Measurements from ENCODE around the gene SECISBP2. TPM values are rescaled to one million over a fixed set of nuclear protein-coding genes. Genes with fewer than 3 reads are reported as not detected.

Gene SECISBP2
- total and polyA plus RNA-seq, 2 of the 13 experiments (the other 11 are each of a cell fraction or from before 2014, with no cell fraction given): 32.4 to 38.0 TPM

DNA sequence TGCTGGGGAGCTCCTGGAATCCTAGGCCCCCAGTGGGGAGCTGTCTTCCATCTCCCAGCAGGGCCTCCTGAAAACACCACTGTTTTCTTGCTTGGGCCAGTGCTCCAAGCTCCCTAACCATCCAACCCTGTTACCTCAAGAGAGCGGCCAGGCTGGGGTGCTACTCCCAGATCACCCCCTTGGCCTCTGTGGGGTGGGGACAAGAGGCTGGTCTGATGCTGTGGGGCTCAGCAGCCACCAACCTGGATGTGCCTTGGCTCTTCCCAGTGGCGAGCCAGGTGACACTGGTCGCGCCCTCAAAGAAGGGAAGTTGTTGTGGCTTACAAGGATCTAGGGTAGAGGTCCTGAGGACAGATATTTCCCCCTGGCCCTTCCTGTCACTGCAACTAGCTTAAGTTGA is 49.0 kb downstream of the SECISBP2 start (continued):
- TF ChIP-seq, protein P1, sequence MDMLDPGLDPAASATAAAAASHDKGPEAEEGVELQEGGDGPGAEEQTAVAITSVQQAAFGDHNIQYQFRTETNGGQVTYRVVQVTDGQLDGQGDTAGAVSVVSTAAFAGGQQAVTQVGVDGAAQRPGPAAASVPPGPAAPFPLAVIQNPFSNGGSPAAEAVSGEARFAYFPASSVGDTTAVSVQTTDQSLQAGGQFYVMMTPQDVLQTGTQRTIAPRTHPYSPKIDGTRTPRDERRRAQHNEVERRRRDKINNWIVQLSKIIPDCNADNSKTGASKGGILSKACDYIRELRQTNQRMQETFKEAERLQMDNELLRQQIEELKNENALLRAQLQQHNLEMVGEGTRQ (IDR thresholded peaks at IDR 0.05; ENCODE audit: low read depth, low read length): no peak
- TF ChIP-seq, protein P1 (CRISPR knock-in tag; IDR thresholded peaks at IDR 0.05; ENCODE audit: borderline replicate concordance): no peak
- TF ChIP-seq NPAS2 (CRISPR knock-in tag; IDR thresholded peaks at IDR 0.05; ENCODE audit: borderline replicate concordance) (no peak), ZNF430 (CRISPR knock-in tag; IDR thresholded peaks at IDR 0.05) (no peak)
- TF ChIP-seq, protein P2, sequence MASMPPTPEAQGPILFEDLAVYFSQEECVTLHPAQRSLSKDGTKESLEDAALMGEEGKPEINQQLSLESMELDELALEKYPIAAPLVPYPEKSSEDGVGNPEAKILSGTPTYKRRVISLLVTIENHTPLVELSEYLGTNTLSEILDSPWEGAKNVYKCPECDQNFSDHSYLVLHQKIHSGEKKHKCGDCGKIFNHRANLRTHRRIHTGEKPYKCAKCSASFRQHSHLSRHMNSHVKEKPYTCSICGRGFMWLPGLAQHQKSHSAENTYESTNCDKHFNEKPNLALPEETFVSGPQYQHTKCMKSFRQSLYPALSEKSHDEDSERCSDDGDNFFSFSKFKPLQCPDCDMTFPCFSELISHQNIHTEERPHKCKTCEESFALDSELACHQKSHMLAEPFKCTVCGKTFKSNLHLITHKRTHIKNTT (CRISPR knock-in tag; IDR thresholded peaks at IDR 0.05): no peak

DNA sequence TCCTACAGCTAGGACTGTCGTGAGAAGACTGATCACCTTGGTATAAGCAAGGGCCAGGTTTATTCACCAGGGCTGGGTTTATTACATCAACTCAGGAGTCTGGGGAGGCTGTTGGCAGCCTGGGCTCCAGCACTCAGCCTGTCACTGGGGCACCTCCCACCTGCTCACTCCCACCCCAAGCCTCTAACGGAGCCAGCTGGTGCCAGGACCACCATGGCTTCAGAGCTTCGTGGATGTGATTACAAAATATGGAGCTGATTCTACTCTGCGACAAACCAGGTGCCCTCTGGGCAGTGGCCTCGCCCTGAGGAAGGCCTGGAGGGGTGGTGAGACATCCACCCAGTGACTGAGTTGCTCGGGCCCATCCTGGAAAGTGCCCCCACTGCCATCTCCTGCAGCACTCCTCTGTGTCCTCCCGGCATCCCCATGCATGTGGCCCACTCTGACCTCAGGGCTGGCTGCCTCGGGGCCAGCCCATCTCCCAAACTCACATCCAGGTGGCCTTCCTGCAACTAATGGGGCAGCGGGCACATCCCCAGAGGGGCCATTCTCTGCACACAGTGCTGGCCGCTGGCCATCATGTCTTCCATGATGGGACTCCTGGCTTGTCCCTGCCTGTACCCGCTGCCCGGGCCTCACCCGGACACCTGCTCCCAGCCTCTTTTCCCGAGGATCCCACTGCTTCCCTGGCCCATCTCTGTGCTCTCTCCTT is 49.6 kb downstream of the SECISBP2 start:
- Histone ChIP-seq H3K79me2 (ENCODE audit: insufficient read depth, low read length) (no peaks in the 10 kb centered on the region), H3K4me3 (replicated peaks in 1 of 3; ENCODE audit: insufficient read depth in 1 of 3, low read depth in 2 of 3, low read length in 3 of 3) (no peak overlapping the region), H3K27me3 (ENCODE audit: control insufficient read depth in 1 of 2, insufficient read depth in 2 of 2, low read length in 2 of 2) (peaks cover 0 to 4% of the 10 kb centered on the region in 2 experiments; a peak in 1 of 5 replicates), H3K9ac (ENCODE audit: insufficient read depth, low read depth, low read length) (no peak overlapping the region), H3K4me2 (ENCODE audit: low read depth, low read length) (no peak overlapping the region), H2AFZ (ENCODE audit: low read length) (no peak overlapping the region), H3K9me3 (ENCODE audit: low read length) (no peaks in the 10 kb centered on the region), H4K20me1 (ENCODE audit: insufficient read depth, low read length) (no peaks in the 10 kb centered on the region), H3K36me3 (replicated peaks in 1 of 2; ENCODE audit: control insufficient read depth in 1 of 2, insufficient read depth in 2 of 2, low read length in 2 of 2) (no peaks in the 10 kb centered on the region), H3K4me1 (ENCODE audit: insufficient read depth, low read length) (peaks cover 50% of the 10 kb centered on the region), H3K27ac (ENCODE audit: extremely low read length, insufficient read depth, low read length) (no peak overlapping the region)
- in situ Hi-C loops (cut with HindIII; ENCODE audit: extremely low pct_ligation_motif_present, low pct_unique_long_range_greater_than_20kb) (no loop called here), intact Hi-C loops (cut with micrococcal nuclease; ENCODE audit: unreplicated experiment) (no loop called here)
- WGBS (ENCODE audit: low lambda C conversion rate): 40% methylated on average over 8 of the region's 14 CpGs
- ChIA-PET POLR2A (no interaction called here), CTCF (ENCODE audit: low intra/inter-chr PET ratio, low total read pairs) (no interaction called here)
- DNase-seq (ENCODE audit: low spot score) (no peak), FAIRE-seq (no peak), ATAC-seq (no peak)
- no TSS peak for BruUV-seq (replicated peaks)
- no peak for TF ChIP-seq KMT2B (CRISPR knock-in tag; IDR thresholded peaks at IDR 0.05)
- TF ChIP-seq ZSCAN20 (CRISPR knock-in tag; IDR thresholded peaks at IDR 0.05; ENCODE audit: borderline replicate concordance): no peak
- TF ChIP-seq, protein P3, sequence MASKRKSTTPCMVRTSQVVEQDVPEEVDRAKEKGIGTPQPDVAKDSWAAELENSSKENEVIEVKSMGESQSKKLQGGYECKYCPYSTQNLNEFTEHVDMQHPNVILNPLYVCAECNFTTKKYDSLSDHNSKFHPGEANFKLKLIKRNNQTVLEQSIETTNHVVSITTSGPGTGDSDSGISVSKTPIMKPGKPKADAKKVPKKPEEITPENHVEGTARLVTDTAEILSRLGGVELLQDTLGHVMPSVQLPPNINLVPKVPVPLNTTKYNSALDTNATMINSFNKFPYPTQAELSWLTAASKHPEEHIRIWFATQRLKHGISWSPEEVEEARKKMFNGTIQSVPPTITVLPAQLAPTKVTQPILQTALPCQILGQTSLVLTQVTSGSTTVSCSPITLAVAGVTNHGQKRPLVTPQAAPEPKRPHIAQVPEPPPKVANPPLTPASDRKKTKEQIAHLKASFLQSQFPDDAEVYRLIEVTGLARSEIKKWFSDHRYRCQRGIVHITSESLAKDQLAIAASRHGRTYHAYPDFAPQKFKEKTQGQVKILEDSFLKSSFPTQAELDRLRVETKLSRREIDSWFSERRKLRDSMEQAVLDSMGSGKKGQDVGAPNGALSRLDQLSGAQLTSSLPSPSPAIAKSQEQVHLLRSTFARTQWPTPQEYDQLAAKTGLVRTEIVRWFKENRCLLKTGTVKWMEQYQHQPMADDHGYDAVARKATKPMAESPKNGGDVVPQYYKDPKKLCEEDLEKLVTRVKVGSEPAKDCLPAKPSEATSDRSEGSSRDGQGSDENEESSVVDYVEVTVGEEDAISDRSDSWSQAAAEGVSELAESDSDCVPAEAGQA (IDR thresholded peaks at IDR 0.05; ENCODE audit: low read depth): no peak
- TF ChIP-seq, protein P3 (CRISPR knock-in tag; IDR thresholded peaks at IDR 0.05; ENCODE audit: borderline replicate concordance): no peak
- TF ChIP-seq ZNF777 (CRISPR knock-in tag; IDR thresholded peaks at IDR 0.05): no peak
- TF ChIP-seq, protein P4, sequence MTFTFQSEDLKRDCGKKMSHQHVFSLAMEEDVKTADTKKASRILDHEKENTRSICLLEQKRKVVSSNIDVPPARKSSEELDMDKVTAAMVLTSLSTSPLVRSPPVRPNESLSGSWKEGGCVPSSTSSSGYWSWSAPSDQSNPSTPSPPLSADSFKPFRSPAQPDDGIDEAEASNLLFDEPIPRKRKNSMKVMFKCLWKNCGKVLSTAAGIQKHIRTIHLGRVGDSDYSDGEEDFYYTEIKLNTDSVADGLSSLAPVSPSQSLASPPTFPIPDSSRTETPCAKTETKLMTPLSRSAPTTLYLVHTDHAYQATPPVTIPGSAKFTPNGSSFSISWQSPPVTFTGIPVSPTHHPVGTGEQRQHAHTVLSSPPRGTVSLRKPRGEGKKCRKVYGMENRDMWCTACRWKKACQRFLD (CRISPR knock-in tag; IDR thresholded peaks at IDR 0.05; ENCODE audit: borderline replicate concordance): no peak
- TF ChIP-seq ARNT (IDR thresholded peaks at IDR 0.05): no peak
- no peak for TF ChIP-seq FOXC1 (CRISPR knock-in tag; IDR thresholded peaks at IDR 0.05; ENCODE audit: borderline replicate concordance)
